Measurements from ENCODE around the gene CDH19.
"Not testable (repeated sequence)": the region's sequence is repeated elsewhere in the genome, so short reads cannot be mapped to it uniquely, and the experiment has no call there.

Gene CDH19

DNA sequence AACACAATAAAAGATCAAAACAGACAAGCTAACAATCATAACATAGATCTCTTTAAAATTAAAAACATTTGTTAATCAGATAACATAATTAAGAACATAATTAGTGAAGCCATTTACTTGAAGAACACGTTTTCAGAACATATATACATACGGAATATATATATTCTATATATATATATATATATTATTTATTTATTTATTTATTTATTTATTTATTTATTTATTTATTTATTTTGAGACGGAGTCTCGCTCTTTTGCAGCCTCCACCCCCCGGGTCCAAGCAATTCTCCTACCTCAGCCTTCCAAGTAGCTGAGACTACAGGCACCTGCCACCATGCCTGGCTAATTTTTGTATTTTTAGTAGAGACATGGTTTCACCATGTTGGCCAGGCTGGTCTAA lies 137.7 kb downstream of the CDH19 start:
- DNase-seq (ENCODE audit: low read depth in 1 of 2, low spot score in 1 of 2) = not testable (repeated sequence)

GRCh38 chr18:66461344-66461743 lies 142.5 kb downstream of the CDH19 start:
- no peak for DNase-seq (ENCODE audit: low read depth in 1 of 2, low spot score in 1 of 2)

GRCh38 chr18:66457245-66457644 lies 146.6 kb downstream of the CDH19 start:
- no peak for DNase-seq (ENCODE audit: low read depth in 1 of 2, low spot score in 1 of 2)
